RWPE2 (cell line): ENCODE data around the gene CDR2L.
"Not testable (repeated sequence)": the region's sequence is repeated elsewhere in the genome, so short reads cannot be mapped to it uniquely, and the experiment has no call there.

Experiments used
- ATAC-seq: fragments of 200-7000 bp; cut with Tn5 transposase; 3 replicates; pipeline ENCODE4 v1.9.1; 2021; ENCODE audit warnings: low read depth
- DNase-seq: peaks from one replicate; pipeline ENCODE4 v3.0.0-alpha.2; 2020; ENCODE audit warnings: low spot score
- H3K27ac ChIP-seq: fragments of 450-650 bp; 2 replicates; pipeline ENCODE4 v1.5.1; 2017; ENCODE audit warnings: mild to moderate bottlenecking; ENCODE audit not compliant: poor library complexity, severe bottlenecking
- H3K27me3 ChIP-seq: fragments of 250-450 bp; sonication (Bioruptor Pico); 2 replicates; pipeline ENCODE4 v1.5.1; 2021; ENCODE audit warnings: mild to moderate bottlenecking, moderate library complexity; ENCODE audit not compliant: insufficient read depth, poor library complexity, severe bottlenecking
- H3K36me3 ChIP-seq: fragments of 250-450 bp; sonication (Bioruptor Pico); 2 replicates; pipeline ENCODE4 v1.5.1; 2020; ENCODE audit warnings: low read depth, mild to moderate bottlenecking, moderate library complexity
- H3K4me1 ChIP-seq: fragments of 250-450 bp; sonication (Bioruptor Pico); 2 replicates; pipeline ENCODE4 v1.5.1; 2021; ENCODE audit warnings: mild to moderate bottlenecking, moderate library complexity; ENCODE audit not compliant: insufficient read depth, poor library complexity, severe bottlenecking
- H3K4me3 ChIP-seq: fragments of 250-450 bp; sonication (Bioruptor Pico); 2 replicates; pipeline ENCODE4 v1.5.1; 2021; ENCODE audit warnings: mild to moderate bottlenecking, moderate library complexity; ENCODE audit not compliant: severe bottlenecking
- H3K9me3 ChIP-seq: fragments of 250-450 bp; sonication (Bioruptor Pico); 2 replicates; pipeline ENCODE4 v1.5.1; 2021; ENCODE audit warnings: mild to moderate bottlenecking, moderate library complexity; ENCODE audit not compliant: severe bottlenecking
- TF ChIP-seq, protein P1 (sequence below): fragments of 450-650 bp; IDR thresholded peaks from one replicate; pipeline ENCODE4 v1.5.1; 2017; ENCODE audit warnings: mild to moderate bottlenecking, moderate library complexity; ENCODE audit not compliant: poor library complexity, severe bottlenecking

CDR2L gene

DNA sequence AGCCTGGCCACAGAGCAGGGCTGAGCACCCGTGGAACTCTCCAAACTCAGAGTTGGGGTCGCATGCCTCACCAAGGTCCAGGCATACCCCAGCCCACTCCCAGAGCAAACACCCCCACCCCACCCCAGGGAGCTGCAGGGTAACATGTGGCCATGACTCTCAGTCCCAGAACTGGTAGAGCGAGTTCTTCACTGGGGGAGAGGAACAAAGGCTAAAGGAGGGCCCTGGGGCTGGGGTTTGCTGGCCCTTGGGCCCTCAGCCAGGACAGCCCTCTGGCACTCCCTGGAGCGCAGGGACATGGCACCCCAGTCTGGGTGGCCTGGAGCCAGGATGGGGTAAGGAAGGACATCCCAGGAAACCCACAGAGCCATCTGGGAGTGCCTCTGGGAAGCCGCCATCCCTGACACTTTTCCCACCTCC, 19.1 kb upstream of the CDR2L start:
- Histone ChIP-seq H3K36me3 (no peaks in the 10 kb centered on the region), H3K27ac (no peak overlapping the region), H3K9me3 (no peaks in the 10 kb centered on the region), H3K27me3 (peaks cover 7% of the 10 kb centered on the region), H3K4me3 (no peak overlapping the region), H3K4me1 (peaks cover 3% of the 10 kb centered on the region)
- DNase-seq (no peak), ATAC-seq (no peak)
- TF ChIP-seq, protein P1, sequence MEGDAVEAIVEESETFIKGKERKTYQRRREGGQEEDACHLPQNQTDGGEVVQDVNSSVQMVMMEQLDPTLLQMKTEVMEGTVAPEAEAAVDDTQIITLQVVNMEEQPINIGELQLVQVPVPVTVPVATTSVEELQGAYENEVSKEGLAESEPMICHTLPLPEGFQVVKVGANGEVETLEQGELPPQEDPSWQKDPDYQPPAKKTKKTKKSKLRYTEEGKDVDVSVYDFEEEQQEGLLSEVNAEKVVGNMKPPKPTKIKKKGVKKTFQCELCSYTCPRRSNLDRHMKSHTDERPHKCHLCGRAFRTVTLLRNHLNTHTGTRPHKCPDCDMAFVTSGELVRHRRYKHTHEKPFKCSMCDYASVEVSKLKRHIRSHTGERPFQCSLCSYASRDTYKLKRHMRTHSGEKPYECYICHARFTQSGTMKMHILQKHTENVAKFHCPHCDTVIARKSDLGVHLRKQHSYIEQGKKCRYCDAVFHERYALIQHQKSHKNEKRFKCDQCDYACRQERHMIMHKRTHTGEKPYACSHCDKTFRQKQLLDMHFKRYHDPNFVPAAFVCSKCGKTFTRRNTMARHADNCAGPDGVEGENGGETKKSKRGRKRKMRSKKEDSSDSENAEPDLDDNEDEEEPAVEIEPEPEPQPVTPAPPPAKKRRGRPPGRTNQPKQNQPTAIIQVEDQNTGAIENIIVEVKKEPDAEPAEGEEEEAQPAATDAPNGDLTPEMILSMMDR, result no peak

- not testable (repeated sequence) for H3K27me3 ChIP-seq, H3K27ac ChIP-seq, H3K9me3 ChIP-seq, H3K4me3 ChIP-seq, ATAC-seq, H3K36me3 ChIP-seq, DNase-seq, H3K4me1 ChIP-seq
Measured at GRCh38 chr17:74969501-74969900, 17.9 kb upstream of the CDR2L start.

- H3K4me3 ChIP-seq, result no peak overlapping the region
- peaks cover 16% of the 10 kb centered on the region for H3K27me3 ChIP-seq
Measured at GRCh38 chr17:74970395-74970794, 17.0 kb upstream of the CDR2L start.

GRCh38 chr17:74971069-74971841, 16.2 kb upstream of the CDR2L start:
- DNase-seq (no peak), ATAC-seq (no peak)
- Histone ChIP-seq H3K9me3 (no peaks in the 10 kb centered on the region), H3K27me3 (peaks cover 16% of the 10 kb centered on the region), H3K4me1 (peaks cover 3% of the 10 kb centered on the region), H3K27ac (no peak overlapping the region), H3K36me3 (no peaks in the 10 kb centered on the region), H3K4me3 (no peak overlapping the region)
- TF ChIP-seq, protein P1, result no peak

More at GRCh38 chr17:74970395-74970794, 17.0 kb upstream of the CDR2L start:
- ATAC-seq (no peak), DNase-seq (no peak)
- Histone ChIP-seq H3K36me3 (no peaks in the 10 kb centered on the region), H3K4me1 (peaks cover 3% of the 10 kb centered on the region), H3K27ac (no peak overlapping the region), H3K9me3 (no peaks in the 10 kb centered on the region)
- TF ChIP-seq, protein P1, result no peak

DNA sequence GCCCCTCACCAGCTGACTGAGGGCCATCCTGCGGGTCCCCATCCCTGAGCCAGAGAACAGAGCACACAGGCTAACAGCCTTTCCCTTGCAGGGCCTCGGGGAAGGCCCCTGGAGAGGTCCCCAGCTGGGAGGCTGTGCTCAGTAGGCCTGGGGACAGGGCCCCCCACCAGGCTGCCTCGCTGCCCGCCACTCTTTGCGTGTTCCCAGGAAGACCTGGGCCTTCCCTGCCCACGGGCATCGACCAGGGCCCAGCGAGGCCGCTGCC, 15.7 kb upstream of the CDR2L start:
- TF ChIP-seq, protein P1, result no peak
- Histone ChIP-seq H3K36me3 (no peaks in the 10 kb centered on the region), H3K9me3 (no peaks in the 10 kb centered on the region), H3K4me1 (peaks cover 3% of the 10 kb centered on the region), H3K4me3 (peak overlapping the region; percentile 48), H3K27ac (no peak overlapping the region), H3K27me3 (peaks cover 16% of the 10 kb centered on the region)
- ATAC-seq (peak; percentile 18; the same call in 2 of the 3 replicates), DNase-seq (no peak)
